Measurements from ENCODE around the gene LDB3.

The LDB3 gene

DNA sequence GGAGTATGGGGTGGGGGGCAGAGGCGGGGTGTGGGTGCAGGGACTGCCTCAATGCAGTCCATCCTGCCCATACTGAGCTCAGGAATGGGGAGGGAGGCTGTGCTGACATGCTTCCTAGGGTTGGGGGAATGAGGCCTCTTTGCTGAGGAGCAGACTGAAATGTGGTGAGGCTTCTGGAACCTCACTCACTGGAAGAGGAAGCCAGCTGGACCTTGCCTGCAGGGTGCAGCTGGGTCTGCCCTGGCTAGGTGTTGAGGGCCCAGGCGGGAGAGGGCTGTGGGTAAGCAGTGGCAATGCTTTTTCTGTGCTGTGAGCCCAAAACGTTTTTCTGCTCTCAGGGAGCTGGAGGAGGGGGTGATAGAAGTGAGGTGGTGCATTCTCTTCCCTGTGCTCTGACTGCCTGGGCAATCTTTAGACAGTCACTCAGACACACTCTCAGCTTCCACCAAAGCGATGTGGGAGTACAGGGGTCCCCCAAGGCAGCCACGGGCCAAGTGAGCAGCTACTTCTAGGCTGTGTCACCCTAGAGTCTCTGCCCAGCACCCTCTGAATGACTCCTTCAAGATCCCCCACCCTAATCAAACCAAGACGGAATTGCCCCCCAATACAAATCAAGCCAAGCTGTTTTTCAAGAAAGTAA, 47.0 kb downstream of the LDB3 start:
- Mint-ChIP-seq H3K36me3 (no peaks in the 10 kb centered on the region), H3K4me3 (no peak overlapping the region), H3K9me3 (no peaks in the 10 kb centered on the region), H3K27me3 (no peaks in the 10 kb centered on the region), H3K4me1 (peaks cover 6% of the 10 kb centered on the region), H3K27ac (peak overlapping the region; percentile 35)

DNA sequence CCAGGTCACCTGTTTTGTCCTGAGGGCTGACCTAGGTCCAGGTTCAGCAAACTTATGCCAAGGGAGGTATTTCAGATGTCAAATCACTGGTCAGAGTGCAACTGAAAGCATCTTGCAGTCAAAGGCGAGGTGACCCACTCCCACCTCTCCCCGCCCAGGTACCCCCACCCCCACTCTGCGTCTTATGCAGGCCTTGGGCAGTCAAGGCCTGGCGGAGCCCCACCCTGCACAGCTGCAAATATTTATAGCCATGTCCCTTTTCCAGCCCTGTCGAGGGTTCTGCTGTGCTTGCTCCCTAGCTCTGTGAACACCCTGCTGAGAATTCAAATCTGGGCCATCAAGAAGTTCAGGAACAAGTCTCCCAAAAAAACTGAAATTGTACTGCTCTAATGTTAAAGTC, 47.5 kb downstream of the LDB3 start:
- Mint-ChIP-seq H3K4me3 (no peak overlapping the region), H3K4me1 (peaks cover 1% of the 10 kb centered on the region), H3K9me3 (no peaks in the 10 kb centered on the region), H3K36me3 (no peaks in the 10 kb centered on the region), H3K27me3 (no peaks in the 10 kb centered on the region), H3K27ac (no peak overlapping the region)

DNA sequence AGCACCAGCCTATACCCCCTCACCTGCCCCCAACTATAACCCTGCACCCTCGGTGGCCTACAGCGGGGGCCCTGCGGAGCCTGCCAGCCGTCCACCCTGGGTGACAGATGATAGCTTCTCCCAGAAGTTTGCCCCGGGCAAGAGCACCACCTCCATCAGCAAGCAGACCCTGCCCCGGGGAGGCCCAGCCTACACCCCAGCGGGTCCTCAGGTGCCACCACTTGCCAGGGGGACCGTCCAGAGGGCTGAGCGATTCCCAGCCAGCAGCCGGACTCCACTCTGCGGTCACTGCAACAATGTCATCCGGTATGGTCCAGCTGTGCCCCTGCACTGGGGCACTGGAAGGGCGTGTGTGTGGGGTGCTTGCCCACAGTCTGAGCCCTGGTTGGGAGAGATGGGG, 48.2 kb downstream of the LDB3 start:
- no peaks in the 10 kb centered on the region for H3K9me3 Mint-ChIP-seq
- no peak overlapping the region for H3K4me3 Mint-ChIP-seq
- no peak overlapping the region for H3K27ac Mint-ChIP-seq
- no peaks in the 10 kb centered on the region for H3K27me3 Mint-ChIP-seq
- H3K4me1 Mint-ChIP-seq = no peaks in the 10 kb centered on the region
- no peaks in the 10 kb centered on the region for H3K36me3 Mint-ChIP-seq

DNA sequence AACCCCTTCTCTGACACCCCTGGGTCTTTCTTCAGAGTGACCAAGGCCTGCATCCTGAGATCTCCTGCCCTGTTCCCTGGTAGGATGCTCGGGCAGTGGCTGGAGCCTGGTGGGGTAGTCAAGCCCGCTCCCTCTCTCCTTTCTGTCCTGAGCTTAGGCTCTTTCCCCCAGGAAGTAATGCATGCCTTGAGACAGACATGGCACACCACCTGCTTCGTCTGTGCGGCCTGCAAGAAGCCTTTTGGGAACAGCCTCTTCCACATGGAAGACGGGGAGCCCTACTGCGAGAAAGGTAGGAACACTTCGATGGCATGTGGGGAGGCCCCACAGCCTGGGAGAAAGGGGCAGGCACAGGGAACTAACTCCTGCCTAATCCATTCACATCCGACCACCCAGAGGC, 50.2 kb downstream of the LDB3 start:
- Mint-ChIP-seq H3K36me3 (no peaks in the 10 kb centered on the region), H3K4me1 (peaks cover 5% of the 10 kb centered on the region), H3K27me3 (no peaks in the 10 kb centered on the region), H3K4me3 (no peak overlapping the region), H3K9me3 (no peaks in the 10 kb centered on the region), H3K27ac (no peak overlapping the region)

DNA sequence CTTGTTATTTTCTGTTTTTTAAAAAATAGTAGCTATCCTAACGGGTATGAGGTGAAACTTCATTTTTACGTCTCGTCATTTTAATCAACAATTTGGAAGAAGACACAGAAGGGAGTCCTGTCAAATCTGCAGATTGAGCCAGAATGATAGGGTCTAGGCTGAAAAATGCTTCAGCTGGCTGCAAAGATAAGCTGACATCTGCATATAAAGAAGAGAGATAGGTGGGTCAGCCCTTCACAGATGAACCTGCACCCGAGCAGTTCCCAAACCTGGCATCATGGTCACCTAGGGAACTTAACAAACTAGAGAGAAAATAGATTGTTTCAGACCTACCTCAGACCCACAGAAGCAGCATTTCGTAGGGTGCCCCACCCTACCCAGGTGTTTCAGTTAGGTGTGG, 52.9 kb downstream of the LDB3 start:
- H3K4me3 Mint-ChIP-seq = no peak overlapping the region
- H3K27ac Mint-ChIP-seq = no peak overlapping the region
- H3K4me1 Mint-ChIP-seq = peaks cover 6% of the 10 kb centered on the region
- H3K36me3 Mint-ChIP-seq = no peaks in the 10 kb centered on the region
- no peaks in the 10 kb centered on the region for H3K27me3 Mint-ChIP-seq
- H3K9me3 Mint-ChIP-seq = no peaks in the 10 kb centered on the region

DNA sequence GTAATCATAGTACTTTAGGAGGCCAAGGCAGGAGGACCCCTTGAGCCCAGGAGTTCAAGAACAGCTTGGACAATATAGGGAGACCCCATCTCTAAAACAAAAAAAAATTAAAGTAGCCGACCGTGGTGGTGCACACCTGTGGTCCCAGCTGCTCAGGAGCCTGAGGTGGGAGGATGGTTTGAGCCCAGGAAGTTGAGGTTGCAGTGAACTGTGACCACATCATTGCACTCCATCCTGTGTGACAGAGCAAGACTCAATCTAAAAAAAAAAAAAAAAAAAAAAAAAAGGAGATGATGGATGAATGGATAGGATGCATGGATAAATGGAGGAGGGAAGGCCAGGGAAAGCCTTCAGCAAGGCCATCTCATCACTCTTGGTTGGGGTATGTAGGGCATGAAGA, 54.7 kb downstream of the LDB3 start:
- Mint-ChIP-seq H3K4me3 (no peak overlapping the region), H3K9me3 (no peaks in the 10 kb centered on the region), H3K27me3 (no peaks in the 10 kb centered on the region), H3K27ac (no peak overlapping the region), H3K4me1 (peaks cover 6% of the 10 kb centered on the region), H3K36me3 (no peaks in the 10 kb centered on the region)

DNA sequence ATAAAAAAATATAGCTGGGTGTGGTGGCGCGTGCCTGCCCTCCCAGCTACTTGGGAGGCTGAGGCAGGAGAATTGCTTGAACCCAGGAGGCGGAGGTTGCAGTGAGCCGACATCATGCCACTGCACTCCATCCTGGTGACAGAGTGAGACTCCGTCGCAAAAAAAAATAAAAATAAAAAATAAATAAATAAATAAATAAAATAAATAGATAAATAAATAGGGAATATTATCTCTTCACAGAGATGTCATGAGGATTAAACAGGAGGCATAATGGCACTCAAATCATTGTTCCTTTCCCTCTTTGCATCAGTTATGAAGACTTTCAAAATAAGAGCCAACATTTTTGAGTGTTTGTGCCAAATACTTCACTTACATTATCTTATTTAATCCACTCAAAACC, 56.1 kb downstream of the LDB3 start:
- no peaks in the 10 kb centered on the region for H3K36me3 Mint-ChIP-seq
- H3K27me3 Mint-ChIP-seq = peaks cover 2% of the 10 kb centered on the region
- peaks cover 6% of the 10 kb centered on the region for H3K4me1 Mint-ChIP-seq
- no peaks in the 10 kb centered on the region for H3K9me3 Mint-ChIP-seq
- H3K27ac Mint-ChIP-seq = no peak overlapping the region
- no peak overlapping the region for H3K4me3 Mint-ChIP-seq

DNA sequence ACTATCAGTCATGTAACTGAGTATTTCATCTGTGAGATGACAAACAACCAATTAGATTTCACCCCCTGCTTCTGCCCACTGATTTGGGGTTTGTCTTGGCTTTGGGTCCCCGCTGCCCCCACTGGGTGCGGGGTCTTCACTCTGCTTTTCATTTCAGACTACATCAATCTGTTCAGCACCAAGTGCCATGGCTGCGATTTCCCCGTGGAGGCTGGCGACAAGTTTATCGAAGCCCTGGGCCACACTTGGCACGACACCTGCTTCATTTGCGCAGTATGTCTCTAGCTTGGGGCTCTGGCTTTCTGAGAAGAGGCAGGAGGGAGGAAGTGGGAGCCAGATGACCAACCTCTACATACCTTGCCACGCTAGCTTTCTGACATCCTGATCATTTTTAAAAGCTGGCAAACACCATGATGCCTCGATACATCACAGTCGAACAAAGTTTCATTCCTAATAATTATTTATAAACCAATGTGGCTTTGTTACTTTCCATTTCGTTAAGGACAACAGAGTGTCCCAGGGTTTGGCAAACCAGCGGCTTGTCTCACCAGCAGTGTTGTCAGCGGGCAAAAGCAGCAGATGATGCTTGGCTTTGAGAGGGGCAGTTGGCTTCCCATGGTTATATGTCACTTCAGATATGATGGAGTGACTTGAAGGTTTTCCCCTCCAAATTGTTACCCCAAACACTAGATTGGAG, 57.8 kb downstream of the LDB3 start:
- no peak overlapping the region for H3K27ac Mint-ChIP-seq
- H3K4me1 Mint-ChIP-seq = peaks cover 6% of the 10 kb centered on the region
- H3K4me3 Mint-ChIP-seq = no peak overlapping the region
- no peaks in the 10 kb centered on the region for H3K36me3 Mint-ChIP-seq
- no peaks in the 10 kb centered on the region for H3K9me3 Mint-ChIP-seq
- peaks cover 2% of the 10 kb centered on the region for H3K27me3 Mint-ChIP-seq

DNA sequence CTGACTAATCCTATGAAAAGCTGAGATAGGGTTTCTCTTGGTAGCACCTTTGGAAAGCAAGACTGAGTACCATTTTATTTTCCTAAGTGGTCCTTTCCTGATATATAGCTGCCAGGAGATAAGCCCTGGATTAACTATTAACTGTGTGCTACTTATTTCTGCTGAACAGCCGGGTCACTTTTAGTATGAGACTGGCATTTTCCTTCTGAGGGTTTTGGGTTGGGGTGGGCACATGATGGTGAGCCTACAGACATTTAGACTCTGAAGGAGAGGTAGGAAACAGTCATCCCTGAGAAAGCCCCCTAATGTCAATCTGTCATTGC, 58.3 kb downstream of the LDB3 start:
- H3K36me3 Mint-ChIP-seq = no peaks in the 10 kb centered on the region
- peaks cover 2% of the 10 kb centered on the region for H3K27me3 Mint-ChIP-seq
- peaks cover 6% of the 10 kb centered on the region for H3K4me1 Mint-ChIP-seq
- H3K27ac Mint-ChIP-seq = no peak overlapping the region
- no peaks in the 10 kb centered on the region for H3K9me3 Mint-ChIP-seq
- no peak overlapping the region for H3K4me3 Mint-ChIP-seq

DNA sequence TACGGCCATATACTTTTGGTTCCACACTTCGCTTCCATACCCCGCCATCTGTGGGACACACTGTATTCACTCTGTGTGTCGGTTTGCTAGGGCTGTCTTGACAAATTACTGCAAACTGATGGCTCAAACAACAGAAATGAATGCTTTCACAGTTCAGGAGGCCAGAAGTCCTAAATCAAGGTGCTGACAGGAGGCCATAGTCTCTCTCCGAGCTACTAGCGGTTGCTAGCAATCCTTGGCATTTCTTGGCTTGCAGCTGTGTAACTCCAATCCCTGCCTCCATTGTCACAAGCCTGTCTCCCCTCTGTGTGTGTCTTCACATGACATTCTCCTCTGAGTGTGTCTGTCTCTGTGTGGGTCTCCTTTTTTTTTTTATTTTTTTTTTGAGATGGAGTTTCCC, 59.2 kb downstream of the LDB3 start:
- H3K9me3 Mint-ChIP-seq = no peaks in the 10 kb centered on the region
- H3K27ac Mint-ChIP-seq = no peak overlapping the region
- no peaks in the 10 kb centered on the region for H3K36me3 Mint-ChIP-seq
- H3K27me3 Mint-ChIP-seq = peaks cover 2% of the 10 kb centered on the region
- peaks cover 6% of the 10 kb centered on the region for H3K4me1 Mint-ChIP-seq
- H3K4me3 Mint-ChIP-seq = no peak overlapping the region

DNA sequence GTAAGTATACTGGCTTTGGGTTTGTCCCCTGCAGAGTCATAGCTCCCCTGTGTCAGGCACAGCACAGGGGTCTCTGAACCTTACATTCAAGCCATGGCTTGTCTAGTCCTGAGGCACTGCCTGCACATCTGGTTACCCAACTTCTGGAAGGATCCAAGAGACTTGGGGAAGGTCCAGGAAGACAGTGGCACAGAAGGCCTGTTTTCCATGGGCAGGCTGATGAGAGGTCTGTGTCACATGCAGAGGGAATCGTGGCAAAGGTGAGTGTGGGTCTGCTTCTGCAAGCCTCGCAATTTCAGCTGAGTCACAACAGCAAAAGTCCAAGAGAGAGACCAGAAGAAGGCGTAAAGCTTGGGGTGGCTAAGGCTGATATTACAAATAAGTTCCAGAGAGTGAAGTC, 59.7 kb downstream of the LDB3 start:
- Mint-ChIP-seq H3K4me1 (peaks cover 6% of the 10 kb centered on the region), H3K27me3 (peaks cover 2% of the 10 kb centered on the region), H3K9me3 (no peaks in the 10 kb centered on the region), H3K36me3 (no peaks in the 10 kb centered on the region), H3K4me3 (no peak overlapping the region), H3K27ac (no peak overlapping the region)

DNA sequence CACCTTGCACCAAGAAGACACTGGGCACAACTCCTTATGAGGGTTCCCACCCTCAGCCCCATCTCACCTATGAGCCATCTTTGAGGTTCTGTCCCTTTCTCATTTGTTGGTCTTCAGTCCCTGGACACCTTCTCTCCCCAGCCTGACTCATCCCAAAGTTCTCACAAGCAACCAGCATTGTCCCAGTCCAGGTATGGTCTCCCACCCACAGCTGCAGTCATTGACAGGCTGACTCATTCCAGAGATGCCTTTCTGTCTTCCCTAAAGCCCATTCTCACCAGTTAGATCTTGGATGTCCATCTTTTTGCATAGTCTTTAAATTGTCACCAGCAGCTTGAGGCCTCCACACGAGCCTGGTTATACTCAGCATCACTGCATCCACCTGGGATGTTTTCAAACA, 61.4 kb downstream of the LDB3 start:
- Mint-ChIP-seq H3K4me3 (no peak overlapping the region), H3K27ac (no peak overlapping the region), H3K9me3 (no peaks in the 10 kb centered on the region), H3K36me3 (no peaks in the 10 kb centered on the region), H3K27me3 (peaks cover 2% of the 10 kb centered on the region), H3K4me1 (no peaks in the 10 kb centered on the region)

DNA sequence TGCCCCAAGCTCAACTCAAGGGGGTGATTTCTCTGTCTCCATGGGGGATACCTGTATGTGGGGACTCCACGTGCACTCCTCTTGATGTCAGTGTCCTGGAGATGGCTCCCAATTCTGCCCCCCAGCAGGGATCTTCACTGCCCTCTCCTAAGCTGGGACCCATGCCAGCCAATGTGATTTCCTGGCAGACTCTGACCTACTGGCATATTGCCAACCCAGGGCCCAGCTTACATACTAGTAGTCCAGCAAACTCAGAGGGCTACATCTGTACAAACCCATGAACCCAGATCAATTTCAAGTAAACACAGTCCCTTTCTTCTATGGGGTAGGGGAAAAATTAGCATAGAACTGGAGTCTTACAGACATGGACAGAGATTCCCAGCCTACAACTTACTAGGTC, 61.9 kb downstream of the LDB3 start:
- H3K4me1 Mint-ChIP-seq = no peaks in the 10 kb centered on the region
- peaks cover 2% of the 10 kb centered on the region for H3K27me3 Mint-ChIP-seq
- no peak overlapping the region for H3K4me3 Mint-ChIP-seq
- no peaks in the 10 kb centered on the region for H3K36me3 Mint-ChIP-seq
- no peak overlapping the region for H3K27ac Mint-ChIP-seq
- no peaks in the 10 kb centered on the region for H3K9me3 Mint-ChIP-seq

DNA sequence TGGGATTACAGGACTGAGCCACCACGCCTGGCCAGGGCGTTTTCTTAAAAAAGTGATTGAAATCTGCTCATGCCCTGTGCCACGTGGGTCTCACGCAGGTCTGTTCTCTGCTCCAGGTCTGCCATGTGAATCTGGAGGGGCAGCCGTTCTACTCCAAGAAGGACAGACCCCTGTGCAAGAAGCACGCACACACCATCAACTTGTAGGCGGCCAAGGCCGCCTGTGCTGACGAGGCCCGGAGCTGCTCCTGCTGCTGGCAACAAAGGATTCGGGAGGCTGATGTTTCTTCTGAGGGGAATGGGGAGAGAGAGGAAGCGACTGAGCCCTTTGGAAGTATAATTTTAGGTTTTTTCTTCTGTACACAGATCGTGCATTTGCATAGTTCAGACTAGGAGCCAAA, 64.5 kb downstream of the LDB3 start:
- no peak overlapping the region for H3K27ac Mint-ChIP-seq
- peaks cover 2% of the 10 kb centered on the region for H3K27me3 Mint-ChIP-seq
- no peaks in the 10 kb centered on the region for H3K4me1 Mint-ChIP-seq
- no peaks in the 10 kb centered on the region for H3K36me3 Mint-ChIP-seq
- H3K9me3 Mint-ChIP-seq = no peaks in the 10 kb centered on the region
- H3K4me3 Mint-ChIP-seq = no peak overlapping the region

DNA sequence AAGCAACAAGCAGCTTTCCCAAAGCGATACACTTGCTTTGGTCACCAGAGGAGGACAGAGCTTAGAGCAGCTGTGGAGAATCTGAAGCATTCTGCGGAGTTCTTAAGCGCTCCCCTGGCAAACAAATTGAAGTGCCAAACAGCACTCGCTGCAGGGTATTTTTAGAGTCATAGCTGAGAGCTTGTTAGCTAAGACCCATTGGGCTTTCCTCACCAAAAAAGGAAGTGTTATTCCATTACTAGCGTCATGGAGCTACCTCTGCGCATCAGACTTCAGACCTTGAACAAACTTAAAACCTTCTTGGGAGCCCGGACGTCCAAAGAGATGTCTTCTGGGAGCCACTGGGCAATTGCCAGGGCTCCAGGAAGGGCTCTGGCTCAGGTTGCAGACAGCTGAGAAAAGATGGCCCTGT, 65.0 kb downstream of the LDB3 start:
- H3K4me1 Mint-ChIP-seq = no peaks in the 10 kb centered on the region

DNA sequence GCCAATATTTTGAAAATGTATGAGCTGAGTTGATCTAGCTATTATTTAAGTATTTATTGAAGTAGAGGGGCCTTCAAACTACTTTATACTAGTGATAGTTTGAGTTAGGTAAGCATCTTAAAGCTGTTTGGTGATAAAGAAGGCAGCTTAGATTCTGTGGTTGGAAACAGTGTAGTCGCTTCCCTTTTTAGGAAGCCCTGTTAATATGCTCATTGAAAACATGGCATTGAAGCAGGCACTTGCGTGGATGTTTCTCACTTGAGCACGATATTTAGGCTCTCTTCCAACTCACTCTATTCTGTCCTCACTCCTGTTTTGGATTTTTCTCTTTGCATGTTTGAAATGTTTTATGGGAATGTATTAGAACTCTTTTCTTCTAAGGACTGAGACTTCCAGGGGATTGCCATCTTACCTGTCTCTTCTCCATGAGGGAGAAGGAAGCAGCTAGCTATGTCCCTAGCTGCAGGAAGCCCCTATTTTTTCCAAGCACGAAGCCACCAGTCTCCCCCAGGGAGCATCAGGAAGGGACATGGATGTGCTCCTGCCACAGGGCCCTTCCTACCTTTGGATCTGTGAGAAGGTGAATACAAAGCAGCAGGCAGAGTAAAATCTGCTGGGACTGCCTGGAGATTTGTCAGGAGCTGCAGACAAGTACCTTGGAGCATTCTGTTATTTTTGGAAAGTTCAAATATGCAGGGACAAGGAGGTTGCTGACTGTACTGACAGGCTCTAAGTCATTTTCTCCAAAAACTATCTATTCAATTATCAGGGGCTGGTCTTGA, 66.1 kb downstream of the LDB3 start:
- H3K4me3 Mint-ChIP-seq = no peak overlapping the region
- no peaks in the 10 kb centered on the region for H3K4me1 Mint-ChIP-seq
- no peaks in the 10 kb centered on the region for H3K9me3 Mint-ChIP-seq
- H3K36me3 Mint-ChIP-seq = no peaks in the 10 kb centered on the region
- no peaks in the 10 kb centered on the region for H3K27me3 Mint-ChIP-seq
- no peak overlapping the region for H3K27ac Mint-ChIP-seq

More for the DNA sequence above, 65.0 kb downstream of the LDB3 start:
- no peaks in the 10 kb centered on the region for H3K27me3 Mint-ChIP-seq
- no peak overlapping the region for H3K4me3 Mint-ChIP-seq
- H3K36me3 Mint-ChIP-seq = no peaks in the 10 kb centered on the region
- no peaks in the 10 kb centered on the region for H3K9me3 Mint-ChIP-seq
- H3K27ac Mint-ChIP-seq = no peak overlapping the region

Measured in activated naive CD4-positive, alpha-beta T cell treated with anti-CD3 and anti-CD28 coated beads, Interleukin-2, amount 50 U/mL, for 24 hours (primary cell).